Right renal cortex interstitium (tissue), 3 donors: Measurements from ENCODE around the gene TSPAN8. TPM values are rescaled to one million over a fixed set of nuclear protein-coding genes. Genes with fewer than 3 reads are reported as not detected.
"Not testable (repeated sequence)": the region's sequence is repeated elsewhere in the genome, so short reads cannot be mapped to it uniquely, and the experiment has no call there.

ENCODE experiments used
- DNase-seq, 3 donors: peaks; one replicate each; pipeline ENCODE4 v3.0.0-alpha.2; 2013; ENCODE audit warnings: low read depth in 3 of 3, low spot score in 2 of 3
- polyA plus RNA-seq, 3 donors: library from polyadenylated mRNA; unstranded; fragments of 120-200 nt; gene quantifications; one replicate each; pipeline ENCODE4 v1.2.1, GENCODE V29; 2013; ENCODE audit not compliant: insufficient read length in 3 of 3

Gene TSPAN8
- polyA plus RNA-seq, 3 donors: 30.5 to 44.3 (median 43.0) TPM

- DNase-seq: no peak
These were observed 27.2 kb downstream of the TSPAN8 start for GRCh38 chr12:71130521-71131069.

- no peak for DNase-seq
These were observed 28.4 kb downstream of the TSPAN8 start for GRCh38 chr12:71129364-71129763.

GRCh38 chr12:71128191-71128788, 29.5 kb downstream of the TSPAN8 start:
- no peak for DNase-seq

DNA sequence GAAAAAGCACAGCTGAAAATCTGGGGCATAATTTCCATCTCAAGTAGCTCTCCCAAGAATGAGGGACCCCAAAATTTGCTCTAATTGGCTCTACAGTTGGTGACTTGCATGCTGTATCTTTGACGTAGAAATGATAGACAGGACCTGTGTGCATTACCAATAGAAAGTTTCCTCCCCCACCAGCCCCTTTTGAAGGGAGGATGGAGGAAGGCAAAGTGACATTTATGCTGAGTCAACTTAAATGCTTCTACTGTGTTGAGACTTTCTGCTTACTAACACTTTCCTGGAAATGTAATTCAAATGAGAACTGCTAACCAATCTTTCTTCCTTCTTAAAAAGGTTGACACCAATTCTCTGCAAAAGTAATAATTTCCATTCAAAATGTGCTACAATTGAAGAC, 31.9 kb downstream of the TSPAN8 start:
- DNase-seq: no peak

DNA sequence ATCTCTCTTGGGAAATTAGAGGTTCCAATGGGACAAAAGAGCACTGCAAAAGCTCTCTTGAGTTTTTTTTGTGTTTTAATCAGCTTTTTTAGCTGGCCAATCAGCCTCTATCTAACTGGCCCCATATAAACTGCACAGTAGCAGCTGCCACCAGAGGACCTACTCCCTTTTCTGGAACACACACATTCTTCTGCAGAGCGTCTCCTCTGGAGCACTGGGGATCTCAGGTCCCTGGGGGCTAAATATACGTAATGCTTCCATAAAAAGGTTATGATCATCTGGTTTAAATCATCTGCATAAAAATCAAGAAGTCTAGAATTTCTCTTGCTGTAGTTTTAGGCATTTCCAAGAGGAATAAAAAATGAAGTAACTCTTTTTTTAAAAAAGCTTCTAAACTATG, 32.3 kb downstream of the TSPAN8 start:
- no peak for DNase-seq

- DNase-seq: no peak
These were observed 32.9 kb downstream of the TSPAN8 start for GRCh38 chr12:71124835-71125460.

DNA sequence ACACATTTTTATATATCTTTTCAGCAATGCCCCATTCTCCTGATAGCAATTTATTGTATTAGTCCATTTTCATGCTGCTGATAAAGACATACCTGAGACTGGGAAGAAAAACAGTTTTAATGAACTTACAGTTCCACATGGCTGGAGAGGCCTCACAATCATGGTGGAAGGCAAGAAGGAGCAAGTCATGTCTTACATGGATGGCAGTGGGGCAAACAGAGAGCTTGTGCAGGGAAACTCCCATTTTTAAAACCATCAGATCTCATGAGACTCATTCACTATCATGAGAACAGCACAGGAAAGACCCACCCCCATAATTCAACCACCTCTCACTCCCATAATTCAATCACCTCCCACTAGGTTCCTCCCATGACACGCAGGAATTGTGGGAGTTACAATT, 44.7 kb downstream of the TSPAN8 start:
- DNase-seq: not testable (repeated sequence)

- no peak for DNase-seq
These were observed 48.0 kb downstream of the TSPAN8 start for GRCh38 chr12:71109834-71110233.

DNA sequence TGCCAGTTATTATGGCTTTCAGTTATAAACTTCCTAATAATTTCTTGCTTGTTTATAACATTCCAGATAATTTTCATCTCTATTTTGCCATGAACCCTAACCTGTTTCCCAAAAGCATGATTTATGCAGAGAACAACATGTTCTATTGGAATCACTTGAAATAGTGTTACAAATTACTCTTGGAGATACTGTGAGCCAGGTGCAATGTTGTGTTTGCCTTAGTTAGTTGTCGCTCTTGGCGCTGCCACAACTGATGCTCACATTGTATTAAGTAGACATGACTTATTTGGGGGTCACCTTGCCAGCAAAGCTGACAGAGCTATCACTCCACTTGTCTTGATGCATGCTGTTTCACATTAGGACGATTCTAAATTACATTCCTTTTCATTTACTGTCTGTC, 49.4 kb downstream of the TSPAN8 start:
- DNase-seq: no peak

DNA sequence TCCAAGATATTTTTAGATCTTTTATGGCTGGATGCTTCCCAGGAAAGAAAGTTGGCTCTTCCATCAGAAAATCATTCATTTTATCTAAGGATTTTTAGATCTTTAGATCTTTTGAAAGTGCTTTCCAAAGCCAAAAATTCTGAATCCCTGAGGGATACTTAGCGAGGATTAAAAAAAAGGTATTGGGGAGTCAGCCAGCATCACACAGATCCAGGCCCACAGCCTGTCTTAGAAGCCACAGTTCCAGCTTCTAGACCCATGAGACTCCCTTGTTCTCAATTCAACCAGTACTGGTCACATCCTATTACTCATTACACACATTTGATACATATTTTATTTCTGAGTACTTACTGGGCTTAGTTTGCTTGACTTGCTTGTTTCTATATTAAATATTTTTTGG, 49.9 kb downstream of the TSPAN8 start:
- DNase-seq: no peak

DNA sequence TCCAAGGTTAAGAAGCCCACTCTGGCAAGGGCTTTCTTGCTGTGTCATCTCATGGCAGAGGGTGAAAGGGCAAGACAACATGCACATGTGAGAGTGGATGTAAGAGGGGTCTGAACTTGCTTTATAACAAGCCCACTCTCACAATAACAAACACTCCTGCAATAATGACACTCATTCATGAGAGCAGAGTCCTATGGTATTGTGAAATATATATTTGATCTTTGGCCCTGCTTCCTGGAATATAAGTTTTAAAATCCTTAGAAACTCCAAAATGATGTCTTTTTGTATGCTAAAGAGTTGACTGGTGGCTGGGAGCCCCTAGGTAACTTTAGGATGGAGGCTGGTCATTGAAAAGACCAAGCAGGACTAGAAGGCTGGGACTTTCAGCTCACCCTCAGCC, 51.8 kb downstream of the TSPAN8 start:
- no peak for DNase-seq

DNA sequence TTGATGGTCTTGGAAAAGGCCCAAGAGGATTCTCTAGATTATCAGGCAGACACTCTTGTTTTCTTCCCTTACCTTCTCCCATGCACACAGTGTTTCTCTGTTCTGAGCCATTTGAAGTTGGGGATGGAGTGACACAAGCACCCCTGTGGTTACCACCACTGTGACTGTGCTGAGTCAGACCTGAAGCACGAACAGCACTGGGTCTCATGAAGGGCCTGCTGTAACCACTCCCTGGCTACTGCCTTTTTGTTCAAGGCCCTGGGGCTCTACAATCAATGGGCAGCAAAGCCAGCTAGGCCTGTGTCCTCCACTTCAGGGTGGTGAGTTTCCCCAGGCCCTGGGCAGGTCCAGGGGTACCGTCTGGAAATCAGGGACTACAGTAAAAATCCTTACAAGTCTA, 65.5 kb downstream of the TSPAN8 start:
- DNase-seq: no peak

DNA sequence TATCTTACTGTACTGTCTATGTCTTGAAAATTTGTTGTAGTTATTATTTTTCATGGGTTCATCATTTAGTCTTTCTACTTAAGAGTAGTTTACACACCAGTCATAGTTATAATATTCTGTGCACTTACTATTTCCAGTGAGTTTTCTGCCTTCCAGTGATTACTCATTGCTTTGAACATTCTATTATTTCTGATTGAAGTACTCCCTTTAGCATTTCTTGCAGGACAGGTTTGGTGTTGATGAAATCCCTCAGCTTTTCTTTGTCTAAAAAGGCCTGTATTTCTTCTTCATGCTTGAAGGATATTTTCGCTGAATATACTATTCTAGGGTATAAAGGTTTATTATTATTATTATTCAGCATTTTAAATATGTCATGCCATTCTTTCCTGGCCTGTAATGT, 66.8 kb downstream of the TSPAN8 start:
- DNase-seq: no peak

GRCh38 chr12:71085575-71085974, 72.2 kb downstream of the TSPAN8 start:
- DNase-seq: no peak

- DNase-seq: no peak
These were observed 82.1 kb downstream of the TSPAN8 start for GRCh38 chr12:71075743-71076142.

Other genes starting within 250 kb of the TSPAN8 start
- under 1 TPM; 0.47 to 0.95 (median 0.50) TPM for gene PTPRR, start 237.3 kb downstream of the TSPAN8 start, polyA plus RNA-seq